Retinal pigment epithelial cell (primary cell): ENCODE measurements around the gene POLR2B.
A peak's percentile ranks its signal among the peaks of the same experiment; 100 is the strongest.
"Not testable (repeated sequence)": the region's sequence is repeated elsewhere in the genome, so short reads cannot be mapped to it uniquely, and the experiment has no call there.

Experiments used
- DNase-seq: peaks from one replicate; pipeline ENCODE4 v3.0.0-alpha.2; 2010; ENCODE audit warnings: low read depth
- H3K4me3 ChIP-seq: 2 replicates; pipeline ENCODE4 v1.5.1; 2011; ENCODE audit warnings: mild to moderate bottlenecking, low read length, control low read depth, moderate library complexity
- TF ChIP-seq, protein P1 (sequence below): conservative IDR thresholded peaks from 2 replicates; pipeline ENCODE4 v1.5.1; 2011; ENCODE audit warnings: low read depth, low read length, control low read depth, inconsistent platforms

POLR2B gene

DNA sequence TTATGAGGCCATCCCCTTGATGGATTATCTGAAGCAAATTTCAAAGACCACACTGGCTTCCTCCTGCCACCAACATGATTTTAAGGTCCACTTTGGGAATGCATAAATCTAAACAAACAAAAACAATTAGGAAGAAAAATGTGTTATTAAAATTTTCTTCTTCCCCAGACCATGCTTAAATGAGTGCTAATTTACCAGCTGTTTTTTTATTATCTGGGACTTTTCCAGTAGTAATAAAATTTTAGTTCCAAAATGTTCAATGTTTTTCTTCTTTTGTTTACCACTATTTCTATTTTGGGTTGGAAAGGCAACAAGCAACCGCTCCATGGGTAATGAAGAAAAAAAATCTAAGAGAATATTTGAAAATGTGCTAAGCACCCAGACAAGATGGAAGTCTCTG lies 62.3 kb downstream of the POLR2B start:
- H3K4me3 ChIP-seq = no peak overlapping the region
- TF ChIP-seq, protein P1, sequence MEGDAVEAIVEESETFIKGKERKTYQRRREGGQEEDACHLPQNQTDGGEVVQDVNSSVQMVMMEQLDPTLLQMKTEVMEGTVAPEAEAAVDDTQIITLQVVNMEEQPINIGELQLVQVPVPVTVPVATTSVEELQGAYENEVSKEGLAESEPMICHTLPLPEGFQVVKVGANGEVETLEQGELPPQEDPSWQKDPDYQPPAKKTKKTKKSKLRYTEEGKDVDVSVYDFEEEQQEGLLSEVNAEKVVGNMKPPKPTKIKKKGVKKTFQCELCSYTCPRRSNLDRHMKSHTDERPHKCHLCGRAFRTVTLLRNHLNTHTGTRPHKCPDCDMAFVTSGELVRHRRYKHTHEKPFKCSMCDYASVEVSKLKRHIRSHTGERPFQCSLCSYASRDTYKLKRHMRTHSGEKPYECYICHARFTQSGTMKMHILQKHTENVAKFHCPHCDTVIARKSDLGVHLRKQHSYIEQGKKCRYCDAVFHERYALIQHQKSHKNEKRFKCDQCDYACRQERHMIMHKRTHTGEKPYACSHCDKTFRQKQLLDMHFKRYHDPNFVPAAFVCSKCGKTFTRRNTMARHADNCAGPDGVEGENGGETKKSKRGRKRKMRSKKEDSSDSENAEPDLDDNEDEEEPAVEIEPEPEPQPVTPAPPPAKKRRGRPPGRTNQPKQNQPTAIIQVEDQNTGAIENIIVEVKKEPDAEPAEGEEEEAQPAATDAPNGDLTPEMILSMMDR = no peak
- DNase-seq = no peak

DNA sequence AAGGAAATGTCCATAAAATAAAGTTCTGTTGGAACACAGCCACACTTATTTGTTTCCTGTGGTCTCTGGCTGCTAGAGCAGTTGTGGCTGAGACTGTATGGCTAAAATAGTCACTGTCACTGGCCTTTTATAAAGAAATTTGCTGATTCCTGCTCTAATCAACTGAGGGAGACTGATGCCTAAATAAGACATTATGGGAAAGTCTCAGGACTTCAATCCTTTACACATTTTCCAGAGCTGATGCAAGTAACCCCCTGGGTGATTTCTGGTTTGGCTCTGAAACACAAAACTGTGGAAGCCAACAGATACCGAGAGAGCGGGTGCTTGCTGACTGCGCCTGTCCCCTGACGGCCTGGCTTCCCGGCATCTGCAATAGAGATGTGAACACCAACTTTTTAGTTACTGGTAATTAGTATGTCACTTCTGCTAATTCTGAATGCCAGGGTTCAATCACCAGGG lies 64.0 kb downstream of the POLR2B start:
- no peak overlapping the region for H3K4me3 ChIP-seq
- TF ChIP-seq, protein P1 = no peak
- DNase-seq = no peak

DNA sequence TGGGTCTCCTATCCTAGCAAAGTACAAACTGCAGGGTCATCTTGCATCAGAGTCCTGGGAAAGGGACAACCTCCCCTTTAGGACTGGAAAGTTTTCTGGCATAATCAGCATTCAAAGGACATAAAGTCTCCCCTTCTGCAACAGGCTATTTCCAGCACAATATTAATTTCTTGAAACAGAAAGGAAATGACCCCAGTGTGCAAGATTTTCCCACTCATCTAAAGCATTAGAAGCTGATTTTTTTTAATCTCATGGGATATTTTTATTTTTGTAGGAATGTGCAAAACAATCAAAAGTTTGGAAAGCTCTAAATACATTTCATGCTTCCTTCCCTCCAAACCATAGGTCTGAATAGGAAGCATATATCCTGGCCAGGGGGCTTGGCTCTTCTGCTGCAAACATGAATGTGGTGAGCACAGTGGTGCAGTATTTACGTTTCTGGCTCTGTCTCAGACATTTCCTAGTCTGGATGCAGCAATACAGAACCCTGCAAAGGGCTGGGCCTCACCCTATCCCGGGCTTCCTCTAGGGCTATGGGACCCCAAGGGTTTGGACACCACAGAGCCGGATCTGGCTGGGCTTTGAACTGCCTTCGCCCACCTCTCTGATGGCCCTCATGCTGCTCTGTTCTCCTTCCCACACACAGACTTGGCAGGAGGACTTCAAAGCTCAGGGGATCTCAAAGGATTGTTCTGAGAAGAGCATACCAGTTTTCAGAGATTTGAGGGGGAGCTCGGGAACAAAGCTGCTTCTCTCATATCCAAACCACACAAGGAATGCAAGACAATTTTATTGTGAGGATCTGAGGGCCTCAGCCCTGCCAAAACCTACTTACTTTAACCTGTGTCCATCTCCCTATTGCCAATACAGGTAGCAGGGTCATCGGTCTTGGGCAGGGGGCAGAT lies 64.9 kb downstream of the POLR2B start:
- TF ChIP-seq, protein P1 = no peak
- no peak overlapping the region for H3K4me3 ChIP-seq
- DNase-seq = no peak

DNA sequence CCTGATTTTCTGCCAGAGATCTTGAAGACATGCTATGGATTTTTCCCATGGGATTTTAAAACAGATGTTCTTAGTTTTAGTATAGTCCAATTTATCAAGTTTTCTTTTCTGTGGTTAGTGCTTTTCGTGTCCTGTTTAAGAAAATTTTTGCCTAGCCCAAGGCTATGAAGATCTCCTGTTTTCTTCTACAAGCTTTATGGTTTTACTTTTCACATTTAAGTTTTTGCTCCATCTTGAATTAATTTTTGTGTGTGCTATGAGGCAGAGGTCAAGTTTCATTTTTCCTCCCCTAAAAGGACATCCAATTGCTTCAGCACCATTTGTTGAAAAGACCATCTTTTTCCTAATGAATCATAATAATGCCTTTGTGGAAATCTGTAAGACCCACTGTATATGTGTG lies 65.6 kb downstream of the POLR2B start:
- H3K4me3 ChIP-seq = no peak overlapping the region
- TF ChIP-seq, protein P1 = no peak
- DNase-seq = no peak

DNA sequence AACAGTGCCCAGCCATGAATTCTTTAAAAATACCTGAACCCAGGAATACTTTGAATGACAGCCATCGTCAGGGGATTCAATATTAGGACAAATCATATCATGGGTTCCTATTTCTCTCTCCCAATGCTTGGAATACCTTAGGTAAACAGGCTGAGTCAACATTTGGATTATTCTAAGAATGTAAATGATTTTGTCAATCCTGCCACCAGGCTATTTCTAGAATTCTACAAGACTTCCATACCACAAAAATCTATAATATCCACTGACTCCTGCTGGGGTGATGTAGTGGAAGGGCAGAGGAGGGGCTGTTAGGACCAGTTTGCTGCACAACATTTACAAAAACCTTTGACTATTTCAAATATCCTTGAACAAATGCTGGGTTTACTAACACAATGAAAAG lies 66.3 kb downstream of the POLR2B start:
- DNase-seq = peak; percentile 83
- TF ChIP-seq, protein P1 = no peak

DNA sequence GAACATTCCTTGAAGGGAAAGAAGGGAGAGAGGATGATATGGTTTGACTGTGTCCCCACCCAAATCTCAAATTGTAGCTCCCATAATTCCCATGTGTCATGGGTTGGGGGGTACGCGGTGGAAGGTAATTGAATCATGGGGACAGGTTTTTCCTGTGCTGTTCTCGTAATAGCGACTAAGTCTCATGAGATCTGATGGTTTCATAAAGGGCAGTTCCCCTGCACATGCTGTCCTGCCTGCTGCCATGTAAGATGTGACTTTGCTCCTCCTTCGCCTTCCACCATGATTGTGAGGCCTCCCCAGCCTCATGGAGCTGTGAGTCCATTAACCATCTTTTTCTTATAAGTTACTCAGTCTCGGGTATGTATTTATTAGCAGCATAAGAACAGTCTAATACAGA lies 68.3 kb downstream of the POLR2B start:
- not testable (repeated sequence) for DNase-seq, H3K4me3 ChIP-seq

More for the DNA sequence above, 66.3 kb downstream of the POLR2B start:
- H3K4me3 ChIP-seq = no peak overlapping the region

DNA sequence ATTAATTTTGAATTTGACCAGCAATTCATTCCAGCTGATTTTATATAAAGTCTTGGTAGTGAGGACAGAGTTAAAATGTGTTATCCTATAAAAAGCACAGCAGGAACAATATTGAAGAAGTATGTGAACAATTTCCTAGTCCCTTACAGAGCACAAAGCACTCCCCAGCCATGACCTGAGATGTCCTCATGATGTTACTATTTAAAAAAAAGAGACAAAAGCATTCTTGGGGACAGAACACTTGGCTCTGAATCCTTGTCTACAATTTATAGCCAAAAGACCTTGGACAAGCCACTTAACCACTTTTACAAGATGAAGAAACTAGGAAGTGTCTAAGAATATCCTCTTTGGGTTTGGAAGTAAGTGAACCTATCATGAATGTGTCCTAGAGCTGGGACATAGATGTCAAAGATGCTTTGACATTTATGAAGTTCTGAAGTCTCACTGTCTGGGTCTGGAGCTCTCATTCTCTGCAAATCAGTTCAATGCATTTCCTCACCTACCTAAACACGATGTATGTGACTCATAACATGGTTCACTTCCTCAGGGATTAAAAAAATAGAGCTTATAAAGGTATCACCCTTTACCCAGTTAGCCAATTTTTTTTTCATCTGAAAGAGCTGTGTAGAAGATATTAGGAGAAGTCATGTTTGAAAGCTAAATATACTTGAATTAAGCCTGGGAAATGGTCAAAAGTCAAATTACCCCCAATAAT lies 70.1 kb downstream of the POLR2B start:
- H3K4me3 ChIP-seq = no peak overlapping the region
- DNase-seq = no peak
- TF ChIP-seq, protein P1 = no peak
